ENCODE measurements around the gene UPF2. TPM values are rescaled to one million over a fixed set of nuclear protein-coding genes. Genes with fewer than 3 reads are reported as not detected.

UPF2 gene
- polyA plus RNA-seq, 1 donor (not counting 4 experiments of a cell fraction or from before 2014, with no cell fraction given), result 20.3 TPM

GRCh38 chr10:11898372-11899066 lies 144.1 kb downstream of the UPF2 start:
- dilution Hi-C loops (cut with MboI; ENCODE audit: extremely low pct_ligation_motif_present, low sequenced_read_pairs), result no loop called here
- DNase-seq (ENCODE audit: low read depth, low spot score) (no peak), FAIRE-seq (peak; percentile 98)
- no peaks in the 10 kb centered on the region for H3K79me2 ChIP-seq (ENCODE audit: control insufficient read depth, insufficient read depth, low read length)
- H3K9ac ChIP-seq (ENCODE audit: control insufficient read depth, extremely low read depth, insufficient read depth, low read length), result peak overlapping the region; percentile 0
- no peaks in the 10 kb centered on the region for H3K27me3 ChIP-seq (ENCODE audit: control insufficient read depth, extremely low read depth, insufficient read depth, low read length)
- H3K36me3 ChIP-seq (ENCODE audit: control insufficient read depth in 2 of 2, extremely low read depth in 1 of 2, insufficient read depth in 2 of 2, low read length in 2 of 2), result no peaks in the 10 kb centered on the region
- peak overlapping the region; percentile 20 for H2AFZ ChIP-seq (ENCODE audit: control insufficient read depth, low read length)
- no peaks in the 10 kb centered on the region for H3K9me3 ChIP-seq (ENCODE audit: control insufficient read depth, low read depth, low read length)
- peaks cover 16% of the 10 kb centered on the region for H3K4me1 ChIP-seq (ENCODE audit: control insufficient read depth, extremely low read depth, insufficient read depth, low read length)
- H3K4me2 ChIP-seq (ENCODE audit: control insufficient read depth, extremely low read depth, insufficient read depth, low read depth, low read length), result peak overlapping the region; percentile 36
- no peaks in the 10 kb centered on the region for H3K9me1 ChIP-seq (ENCODE audit: control insufficient read depth, extremely low read depth, insufficient read depth, low read length)
- TF ChIP-seq, protein P1, sequence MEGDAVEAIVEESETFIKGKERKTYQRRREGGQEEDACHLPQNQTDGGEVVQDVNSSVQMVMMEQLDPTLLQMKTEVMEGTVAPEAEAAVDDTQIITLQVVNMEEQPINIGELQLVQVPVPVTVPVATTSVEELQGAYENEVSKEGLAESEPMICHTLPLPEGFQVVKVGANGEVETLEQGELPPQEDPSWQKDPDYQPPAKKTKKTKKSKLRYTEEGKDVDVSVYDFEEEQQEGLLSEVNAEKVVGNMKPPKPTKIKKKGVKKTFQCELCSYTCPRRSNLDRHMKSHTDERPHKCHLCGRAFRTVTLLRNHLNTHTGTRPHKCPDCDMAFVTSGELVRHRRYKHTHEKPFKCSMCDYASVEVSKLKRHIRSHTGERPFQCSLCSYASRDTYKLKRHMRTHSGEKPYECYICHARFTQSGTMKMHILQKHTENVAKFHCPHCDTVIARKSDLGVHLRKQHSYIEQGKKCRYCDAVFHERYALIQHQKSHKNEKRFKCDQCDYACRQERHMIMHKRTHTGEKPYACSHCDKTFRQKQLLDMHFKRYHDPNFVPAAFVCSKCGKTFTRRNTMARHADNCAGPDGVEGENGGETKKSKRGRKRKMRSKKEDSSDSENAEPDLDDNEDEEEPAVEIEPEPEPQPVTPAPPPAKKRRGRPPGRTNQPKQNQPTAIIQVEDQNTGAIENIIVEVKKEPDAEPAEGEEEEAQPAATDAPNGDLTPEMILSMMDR (optimal IDR thresholded peaks at IDR 0.05 in 1 of 3, IDR thresholded peaks at IDR 0.05 in 1 of 3, conservative IDR thresholded peaks at IDR 0.05 in 1 of 3; ENCODE audit: extremely low read depth in 1 of 3, insufficient read depth in 2 of 3, low read length in 3 of 3), result no peak
- TF ChIP-seq EZH2 (IDR thresholded peaks at IDR 0.05; ENCODE audit: low read length), result no peak
- no peaks in the 10 kb centered on the region for H4K20me1 ChIP-seq (ENCODE audit: control insufficient read depth, extremely low read depth, insufficient read depth, low read length)
- peak overlapping the region; percentile 38 for H3K27ac ChIP-seq (ENCODE audit: control insufficient read depth, insufficient read depth, low read length)
- no peak overlapping the region for H3K4me3 ChIP-seq (ENCODE audit: control insufficient read depth in 2 of 3, extremely low read depth in 1 of 3, insufficient read depth in 2 of 3, low read depth in 1 of 3, low read length in 3 of 3)

DNA sequence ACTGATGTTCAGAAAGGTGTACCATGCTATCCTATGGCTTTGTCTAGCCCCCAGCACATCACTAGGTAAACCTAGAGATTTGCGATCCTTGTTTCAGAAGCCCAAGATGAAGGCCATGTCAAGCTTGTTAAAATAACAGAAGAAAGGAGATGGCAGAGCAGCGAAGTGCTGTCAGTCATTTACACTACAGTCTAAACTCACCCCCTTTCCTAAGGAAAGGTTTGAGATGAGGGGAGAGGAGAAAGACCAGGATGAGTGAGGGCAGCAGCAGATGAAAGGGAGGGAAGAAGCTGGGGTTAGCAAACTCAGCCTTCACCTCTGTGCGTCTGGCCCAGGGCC lies 144.6 kb downstream of the UPF2 start:
- Histone ChIP-seq H3K4me1 (ENCODE audit: control insufficient read depth, extremely low read depth, insufficient read depth, low read length) (peaks cover 16% of the 10 kb centered on the region), H3K4me3 (ENCODE audit: control insufficient read depth in 2 of 3, extremely low read depth in 1 of 3, insufficient read depth in 2 of 3, low read depth in 1 of 3, low read length in 3 of 3) (no peak overlapping the region), H3K9me1 (ENCODE audit: control insufficient read depth, extremely low read depth, insufficient read depth, low read length) (no peaks in the 10 kb centered on the region), H3K79me2 (ENCODE audit: control insufficient read depth, insufficient read depth, low read length) (no peaks in the 10 kb centered on the region), H3K27ac (ENCODE audit: control insufficient read depth, insufficient read depth, low read length) (peak overlapping the region; percentile 38), H3K4me2 (ENCODE audit: control insufficient read depth, extremely low read depth, insufficient read depth, low read depth, low read length) (peak overlapping the region; percentile 36), H2AFZ (ENCODE audit: control insufficient read depth, low read length) (peak overlapping the region; percentile 25), H3K9me3 (ENCODE audit: control insufficient read depth, low read depth, low read length) (no peaks in the 10 kb centered on the region), H4K20me1 (ENCODE audit: control insufficient read depth, extremely low read depth, insufficient read depth, low read length) (no peaks in the 10 kb centered on the region), H3K9ac (ENCODE audit: control insufficient read depth, extremely low read depth, insufficient read depth, low read length) (peak overlapping the region; percentile 35), H3K27me3 (ENCODE audit: control insufficient read depth, extremely low read depth, insufficient read depth, low read length) (no peaks in the 10 kb centered on the region), H3K36me3 (ENCODE audit: control insufficient read depth in 2 of 2, extremely low read depth in 1 of 2, insufficient read depth in 2 of 2, low read length in 2 of 2) (no peaks in the 10 kb centered on the region)
- FAIRE-seq (no peak), DNase-seq (ENCODE audit: low read depth, low spot score) (no peak)
- dilution Hi-C loops (cut with MboI; ENCODE audit: extremely low pct_ligation_motif_present, low sequenced_read_pairs), result no loop called here
- TF ChIP-seq, protein P1 (optimal IDR thresholded peaks at IDR 0.05 in 1 of 3, IDR thresholded peaks at IDR 0.05 in 1 of 3, conservative IDR thresholded peaks at IDR 0.05 in 1 of 3; ENCODE audit: extremely low read depth in 1 of 3, insufficient read depth in 2 of 3, low read length in 3 of 3), result no peak
- TF ChIP-seq EZH2 (IDR thresholded peaks at IDR 0.05; ENCODE audit: low read length), result no peak
